ENCODE results near the gene RAVER2.

- TF ChIP-seq EZH2phosphoT487 (IDR thresholded peaks at IDR 0.05; ENCODE audit: unreplicated experiment) (no peak), CTCF (conservative IDR thresholded peaks at IDR 0.05; ENCODE audit: low read depth in 2 of 2) (no peak), JUNB (IDR thresholded peaks at IDR 0.05; ENCODE audit: unreplicated experiment) (no peak), POLR2AphosphoS5 (IDR thresholded peaks at IDR 0.05; ENCODE audit: low read depth) (no peak), REST (IDR thresholded peaks at IDR 0.05; ENCODE audit: unreplicated experiment) (no peak), EZH2 (IDR thresholded peaks at IDR 0.05; ENCODE audit: low read depth, unreplicated experiment) (no peak)
Observed at GRCh38 chr1:64877151-64877550, 132.3 kb downstream of the RAVER2 start.

Data from GM23338 (cell line).